ENCODE results near the gene MAPKBP1. TPM values are rescaled to one million over a fixed set of nuclear protein-coding genes. Genes with fewer than 3 reads are reported as not detected.

Gene MAPKBP1
- total and polyA plus RNA-seq, 9 of the 15 experiments (the other 6 are each of a cell fraction or from before 2014, with no cell fraction given) = 0.15 to 9.5 (median 4.5) TPM

GRCh38 chr15:41788262-41788661 is 14.0 kb downstream of the MAPKBP1 start (continued):
- TF ChIP-seq GABPB1 (CRISPR knock-in tag; IDR thresholded peaks at IDR 0.05) = no peak
- no peak for TF ChIP-seq SRSF3 (IDR thresholded peaks at IDR 0.05; ENCODE audit: insufficient read depth, low read length)
- no peak for TF ChIP-seq CHCHD3 (CRISPR knock-in tag; IDR thresholded peaks at IDR 0.05)
- TF ChIP-seq, protein P1, sequence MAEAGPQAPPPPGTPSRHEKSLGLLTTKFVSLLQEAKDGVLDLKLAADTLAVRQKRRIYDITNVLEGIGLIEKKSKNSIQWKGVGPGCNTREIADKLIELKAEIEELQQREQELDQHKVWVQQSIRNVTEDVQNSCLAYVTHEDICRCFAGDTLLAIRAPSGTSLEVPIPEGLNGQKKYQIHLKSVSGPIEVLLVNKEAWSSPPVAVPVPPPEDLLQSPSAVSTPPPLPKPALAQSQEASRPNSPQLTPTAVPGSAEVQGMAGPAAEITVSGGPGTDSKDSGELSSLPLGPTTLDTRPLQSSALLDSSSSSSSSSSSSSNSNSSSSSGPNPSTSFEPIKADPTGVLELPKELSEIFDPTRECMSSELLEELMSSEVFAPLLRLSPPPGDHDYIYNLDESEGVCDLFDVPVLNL (CRISPR knock-in tag; IDR thresholded peaks at IDR 0.05; ENCODE audit: low read depth) = no peak
- no peak for TF ChIP-seq TAF1 (IDR thresholded peaks at IDR 0.05; ENCODE audit: control insufficient read depth, extremely low read depth, insufficient read depth, low read length, severe bottlenecking)
- no peak for TF ChIP-seq NONO (IDR thresholded peaks at IDR 0.05; ENCODE audit: low read depth in 2 of 2, low read length in 1 of 2)
- TF ChIP-seq, protein P2, sequence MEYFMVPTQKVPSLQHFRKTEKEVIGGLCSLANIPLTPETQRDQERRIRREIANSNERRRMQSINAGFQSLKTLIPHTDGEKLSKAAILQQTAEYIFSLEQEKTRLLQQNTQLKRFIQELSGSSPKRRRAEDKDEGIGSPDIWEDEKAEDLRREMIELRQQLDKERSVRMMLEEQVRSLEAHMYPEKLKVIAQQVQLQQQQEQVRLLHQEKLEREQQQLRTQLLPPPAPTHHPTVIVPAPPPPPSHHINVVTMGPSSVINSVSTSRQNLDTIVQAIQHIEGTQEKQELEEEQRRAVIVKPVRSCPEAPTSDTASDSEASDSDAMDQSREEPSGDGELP (CRISPR knock-in tag; IDR thresholded peaks at IDR 0.05; ENCODE audit: borderline replicate concordance) = no peak
- no peak for TF ChIP-seq ZBTB40 (IDR thresholded peaks at IDR 0.05)
- TF ChIP-seq ZBTB40 (CRISPR knock-in tag; IDR thresholded peaks at IDR 0.05) = no peak

All from K562 (cell line).